Kidney tubule cell (primary cell): ENCODE measurements around the gene TBC1D5.
"Not testable (repeated sequence)": the region's sequence is repeated elsewhere in the genome, so short reads cannot be mapped to it uniquely, and the experiment has no call there.

ENCODE experiments used
- DNase-seq: peaks from one replicate; pipeline ENCODE4 v3.0.0-alpha.2; 2018; ENCODE audit warnings: low spot score

Gene TBC1D5

GRCh38 chr3:17356585-17356984 lies 385.8 kb downstream of the TBC1D5 start:
- DNase-seq: no peak

GRCh38 chr3:17355591-17355990 lies 386.8 kb downstream of the TBC1D5 start:
- no peak for DNase-seq

GRCh38 chr3:17354341-17354740 lies 388.1 kb downstream of the TBC1D5 start:
- no peak for DNase-seq

GRCh38 chr3:17352620-17353019 lies 389.8 kb downstream of the TBC1D5 start:
- no peak for DNase-seq

- DNase-seq: not testable (repeated sequence)
These were observed 391.2 kb downstream of the TBC1D5 start for GRCh38 chr3:17351193-17351592.

GRCh38 chr3:17349093-17349492 lies 393.3 kb downstream of the TBC1D5 start:
- DNase-seq: no peak

GRCh38 chr3:17342119-17342518 lies 400.3 kb downstream of the TBC1D5 start:
- DNase-seq: no peak

- DNase-seq: no peak
These were observed 401.7 kb downstream of the TBC1D5 start for GRCh38 chr3:17340693-17341092.

GRCh38 chr3:17340261-17340660 lies 402.2 kb downstream of the TBC1D5 start:
- no peak for DNase-seq

- DNase-seq: peak; percentile 15
These were observed 403.3 kb downstream of the TBC1D5 start for GRCh38 chr3:17339132-17339575.

- no peak for DNase-seq
These were observed 406.1 kb downstream of the TBC1D5 start for GRCh38 chr3:17336291-17336690.

- DNase-seq: no peak
These were observed 408.5 kb downstream of the TBC1D5 start for GRCh38 chr3:17333893-17334292.

- no peak for DNase-seq
These were observed 409.0 kb downstream of the TBC1D5 start for GRCh38 chr3:17333446-17333845.

- DNase-seq: no peak
These were observed 411.8 kb downstream of the TBC1D5 start for GRCh38 chr3:17330660-17331059.

- no peak for DNase-seq
These were observed 412.5 kb downstream of the TBC1D5 start for GRCh38 chr3:17329927-17330326.

GRCh38 chr3:17322106-17322793 lies 420.2 kb downstream of the TBC1D5 start:
- no peak for DNase-seq

- no peak for DNase-seq
These were observed 422.2 kb downstream of the TBC1D5 start for GRCh38 chr3:17320266-17320665.

GRCh38 chr3:17315897-17316296 lies 426.5 kb downstream of the TBC1D5 start:
- DNase-seq: no peak

GRCh38 chr3:17314171-17314570 lies 428.3 kb downstream of the TBC1D5 start:
- no peak for DNase-seq

GRCh38 chr3:17313746-17314145 lies 428.7 kb downstream of the TBC1D5 start:
- DNase-seq: no peak

- no peak for DNase-seq
These were observed 431.4 kb downstream of the TBC1D5 start for GRCh38 chr3:17310983-17311382.

- no peak for DNase-seq
These were observed 434.5 kb downstream of the TBC1D5 start for GRCh38 chr3:17307887-17308286.

- DNase-seq: peak; percentile 9
These were observed 434.9 kb downstream of the TBC1D5 start for GRCh38 chr3:17307482-17307881.

- DNase-seq: no peak
These were observed 437.5 kb downstream of the TBC1D5 start for GRCh38 chr3:17304969-17305368.
